HG03108 (cell line): ENCODE results near the gene NANS.
"Not testable (repeated sequence)": the region's sequence is repeated elsewhere in the genome, so short reads cannot be mapped to it uniquely, and the experiment has no call there.

Experiments used
- ATAC-seq: cut with Tn5 transposase; IDR thresholded peaks from one replicate; pipeline ENCODE4 v1.9.1; 2021; ENCODE audit warnings: moderate library complexity; ENCODE audit not compliant: unreplicated experiment

The NANS gene, protein sequence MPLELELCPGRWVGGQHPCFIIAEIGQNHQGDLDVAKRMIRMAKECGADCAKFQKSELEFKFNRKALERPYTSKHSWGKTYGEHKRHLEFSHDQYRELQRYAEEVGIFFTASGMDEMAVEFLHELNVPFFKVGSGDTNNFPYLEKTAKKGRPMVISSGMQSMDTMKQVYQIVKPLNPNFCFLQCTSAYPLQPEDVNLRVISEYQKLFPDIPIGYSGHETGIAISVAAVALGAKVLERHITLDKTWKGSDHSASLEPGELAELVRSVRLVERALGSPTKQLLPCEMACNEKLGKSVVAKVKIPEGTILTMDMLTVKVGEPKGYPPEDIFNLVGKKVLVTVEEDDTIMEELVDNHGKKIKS

DNA sequence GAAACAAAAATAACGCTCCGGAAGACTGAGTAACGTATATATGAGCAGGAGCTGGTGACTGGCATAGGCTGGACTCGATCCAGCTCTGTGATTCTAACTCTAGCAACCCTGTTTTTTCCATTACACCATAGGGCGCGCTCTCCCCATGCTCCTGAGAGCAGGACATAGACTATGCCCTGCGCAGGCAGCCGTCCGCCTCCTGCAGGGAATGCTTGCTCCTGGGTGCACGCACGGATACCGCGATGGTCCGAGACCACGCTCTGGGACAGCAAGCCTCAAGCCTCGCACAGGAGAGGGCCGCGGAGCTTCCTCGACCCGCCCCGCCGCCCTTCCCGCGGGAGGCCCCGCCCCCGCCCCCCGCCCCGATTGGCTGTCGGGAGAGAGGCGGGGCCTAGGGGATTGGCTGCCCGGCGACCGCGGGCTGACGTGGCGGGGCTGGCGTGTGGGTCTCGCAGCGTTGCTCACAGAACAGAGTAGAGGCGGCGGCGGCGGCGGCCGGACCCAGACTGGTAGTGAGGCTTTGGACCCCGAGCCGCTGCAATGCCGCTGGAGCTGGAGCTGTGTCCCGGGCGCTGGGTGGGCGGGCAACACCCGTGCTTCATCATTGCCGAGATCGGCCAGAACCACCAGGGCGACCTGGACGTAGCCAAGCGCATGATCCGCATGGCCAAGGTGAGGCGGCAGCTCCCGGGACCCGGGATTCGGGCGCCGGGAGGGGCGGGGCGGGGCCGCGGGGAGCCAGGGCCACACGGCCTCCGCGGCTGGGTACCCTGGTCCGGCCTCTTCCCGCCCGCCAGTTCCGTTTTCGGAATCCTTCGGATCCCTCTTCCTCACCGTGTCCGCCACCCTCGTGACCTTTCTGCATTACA is at the start of gene NANS:
Gene NANS, plus strand, starts transcription at position 464 of the 869 bp plus-strand sequence. Its CDS starts 77 bp downstream, at position 541.
- ATAC-seq = peak; percentile 92

DNA sequence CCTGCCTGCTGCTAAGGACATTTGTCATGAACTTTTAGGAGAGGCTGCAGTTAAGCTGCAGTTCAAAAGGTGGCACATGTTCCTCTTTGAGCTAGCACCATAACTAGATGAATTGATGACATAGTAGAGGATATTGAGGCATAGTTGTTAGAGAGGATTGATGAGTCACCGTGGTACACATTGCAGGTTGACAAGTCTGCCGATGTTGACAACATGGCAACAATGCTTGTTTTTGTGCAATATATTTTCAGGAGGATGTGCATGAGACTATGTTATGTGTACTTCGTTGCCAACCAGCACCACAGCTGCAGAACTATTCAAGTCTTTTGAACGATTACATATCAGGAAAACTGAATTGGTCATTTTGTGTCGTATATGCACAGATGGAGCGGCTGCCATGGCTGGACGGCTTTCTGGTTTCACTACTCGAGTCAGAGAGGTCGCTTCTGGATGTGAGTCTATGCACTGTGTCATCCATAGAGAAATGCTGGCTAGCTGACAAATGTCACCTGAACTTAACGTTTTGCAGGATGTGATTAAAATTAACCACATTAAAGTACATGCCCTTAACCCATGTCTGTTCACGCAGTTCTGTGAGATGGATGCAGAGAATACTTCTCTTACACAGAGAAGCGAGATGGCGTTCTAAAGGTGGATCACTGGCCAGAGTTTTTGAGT is 49.1 kb upstream of the NANS start:
- ATAC-seq = no peak

DNA sequence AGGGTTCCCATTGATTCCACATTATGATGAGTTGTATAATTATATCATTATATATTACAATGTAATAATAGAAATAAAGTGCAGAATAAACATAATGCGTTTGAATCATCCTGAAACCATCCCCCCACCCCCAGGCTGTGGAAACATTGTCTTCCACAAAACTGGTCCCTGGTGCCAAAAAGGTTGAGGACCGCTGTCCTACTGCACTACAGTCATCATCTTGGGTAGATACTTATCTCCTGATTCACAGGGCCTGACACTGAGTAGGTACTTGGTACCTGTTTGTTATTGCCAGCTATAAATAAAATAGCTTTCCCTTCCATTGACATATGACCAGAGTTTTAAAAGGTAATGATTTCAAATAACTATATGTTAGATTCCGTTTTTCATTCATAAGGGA is 47.8 kb upstream of the NANS start:
- no peak for ATAC-seq

DNA sequence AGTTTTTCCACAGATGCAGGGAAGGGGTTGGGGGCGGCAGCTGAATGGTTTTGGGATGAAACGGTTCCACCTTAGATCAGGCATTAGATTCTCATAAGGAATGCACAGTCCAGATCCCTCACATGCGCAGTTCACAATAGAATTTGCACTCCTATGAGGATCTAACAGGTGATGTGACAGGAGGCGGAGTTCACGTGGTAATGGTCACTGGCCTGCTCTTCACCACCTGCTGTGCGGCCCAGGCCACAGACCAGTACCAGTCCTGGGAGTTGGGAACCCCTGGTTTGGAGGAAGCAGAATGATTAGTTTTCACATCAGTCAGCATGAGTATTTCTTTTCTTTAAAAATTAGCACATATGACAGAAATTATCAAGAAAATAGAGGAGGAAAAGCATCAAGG is 47.1 kb upstream of the NANS start:
- no peak for ATAC-seq

DNA sequence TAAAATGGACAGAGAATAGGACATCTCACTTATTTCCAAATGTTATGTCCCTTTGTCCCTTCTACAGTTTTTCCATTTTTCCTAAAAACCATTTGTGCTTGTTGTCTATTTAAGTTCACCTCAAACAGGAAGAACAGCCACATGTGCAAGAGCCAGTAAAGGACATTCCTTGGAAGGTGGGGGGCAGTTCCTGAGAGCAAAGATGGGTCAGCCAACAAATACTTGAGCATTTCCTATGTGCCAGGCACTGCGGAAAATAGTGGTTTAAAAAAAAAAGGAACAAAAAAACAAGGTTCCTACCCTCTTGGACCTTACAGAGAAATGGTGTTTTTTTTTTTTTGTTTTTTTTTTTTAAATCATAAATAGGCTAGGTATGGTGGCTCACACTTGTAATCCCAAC is 46.6 kb upstream of the NANS start:
- ATAC-seq = no peak

DNA sequence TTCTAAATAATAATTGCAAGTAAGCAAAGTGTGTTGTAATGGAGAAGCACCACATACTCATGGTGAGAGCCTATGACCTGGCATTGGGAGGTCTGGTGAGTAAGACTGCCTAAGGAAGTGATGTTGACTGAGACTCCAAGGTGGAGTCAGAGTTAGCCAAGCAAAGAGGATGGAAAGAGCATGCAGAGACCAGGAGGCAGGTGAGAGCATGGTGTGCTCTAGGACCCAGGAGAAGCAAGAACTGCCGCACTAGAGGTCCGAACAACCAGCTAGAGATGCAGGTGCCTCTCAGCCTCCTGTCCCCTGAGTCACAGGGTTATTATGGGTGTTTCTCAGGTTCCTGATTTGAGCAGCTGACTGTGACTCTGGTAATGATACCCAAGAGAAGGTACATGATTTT is 46.1 kb upstream of the NANS start:
- peak; percentile 85 for ATAC-seq

DNA sequence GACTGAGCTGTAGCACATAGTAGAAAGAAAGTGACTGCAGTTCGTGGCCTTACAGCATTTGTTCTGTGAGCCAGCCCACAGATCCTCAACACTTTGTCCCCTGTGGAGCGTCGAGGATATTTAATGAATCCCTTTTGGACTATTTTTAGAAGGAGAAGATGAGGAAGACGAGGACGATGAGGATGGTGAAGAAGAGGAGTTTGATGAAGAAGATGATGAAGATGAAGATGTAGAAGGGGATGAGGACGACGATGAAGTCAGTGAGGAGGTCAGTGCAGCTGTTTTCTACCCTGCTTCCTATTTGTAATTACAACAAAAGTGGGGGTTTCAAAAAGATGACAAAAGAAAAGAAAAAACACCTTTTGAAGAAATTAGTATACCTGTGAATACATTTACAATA is 45.4 kb upstream of the NANS start:
- no peak for ATAC-seq

DNA sequence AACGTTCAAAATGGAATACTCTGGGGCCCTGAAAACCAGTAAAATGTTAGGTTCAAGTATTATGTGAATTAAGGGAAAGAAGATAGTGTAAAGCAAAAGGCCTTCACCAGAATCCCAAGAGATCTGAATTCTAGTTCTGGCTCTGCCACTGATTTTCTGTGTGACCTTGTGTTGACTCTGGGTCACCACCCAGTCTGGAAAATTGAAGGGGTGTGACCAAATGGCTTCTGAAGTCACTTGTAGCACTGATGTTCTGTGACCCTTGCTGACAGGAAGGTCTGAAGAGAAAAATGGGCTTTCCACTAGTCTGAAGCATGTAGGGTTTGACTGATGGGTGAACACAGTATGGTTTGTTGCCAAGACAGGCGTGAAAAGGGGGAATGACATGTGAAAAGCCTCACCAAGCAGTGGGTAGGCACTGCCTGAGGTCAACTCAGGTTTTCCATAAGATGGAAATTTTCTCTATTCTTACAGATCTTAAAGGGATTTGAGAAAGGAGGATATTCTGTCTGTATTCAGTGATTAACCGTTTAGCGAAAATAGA is 40.3 kb upstream of the NANS start:
- no peak for ATAC-seq

DNA sequence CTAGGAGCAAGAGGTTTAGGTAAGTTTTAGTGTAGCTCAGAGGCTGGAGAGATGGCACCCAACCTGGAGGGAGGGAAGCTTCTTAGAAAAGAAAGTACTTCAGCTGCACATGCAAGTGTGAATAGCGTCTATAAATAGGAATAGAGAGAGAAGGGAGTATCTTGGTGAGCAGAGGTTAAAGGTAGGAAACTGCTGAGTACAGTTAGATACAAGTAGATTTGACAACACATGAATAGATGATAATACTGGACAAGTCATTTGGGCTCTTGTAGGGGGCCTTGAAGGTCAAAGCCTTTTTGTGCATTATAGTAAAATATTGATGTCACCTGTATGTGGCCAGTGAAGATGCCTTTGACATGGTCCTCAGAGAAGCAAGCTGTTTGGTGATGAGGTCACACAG is 39.2 kb upstream of the NANS start:
- no peak for ATAC-seq

DNA sequence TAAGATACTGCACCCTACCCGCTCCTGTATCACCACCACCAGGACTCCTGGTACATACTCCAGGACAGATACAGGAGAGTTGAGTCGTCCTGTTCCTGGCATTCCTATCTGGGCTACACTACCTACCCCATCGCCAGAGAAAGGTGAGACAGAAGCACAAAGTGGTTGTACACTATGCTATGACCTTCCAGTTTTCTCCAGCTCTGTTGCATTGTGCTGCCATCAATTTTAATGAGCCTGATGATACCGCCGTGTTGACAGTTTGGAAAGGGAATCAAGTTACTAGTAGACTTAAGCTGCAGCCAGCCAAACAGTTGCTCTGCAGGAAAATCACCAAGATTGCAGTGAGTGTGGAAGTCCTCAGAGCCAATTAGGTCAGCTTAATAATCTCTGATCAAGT is 38.2 kb upstream of the NANS start:
- ATAC-seq = no peak

DNA sequence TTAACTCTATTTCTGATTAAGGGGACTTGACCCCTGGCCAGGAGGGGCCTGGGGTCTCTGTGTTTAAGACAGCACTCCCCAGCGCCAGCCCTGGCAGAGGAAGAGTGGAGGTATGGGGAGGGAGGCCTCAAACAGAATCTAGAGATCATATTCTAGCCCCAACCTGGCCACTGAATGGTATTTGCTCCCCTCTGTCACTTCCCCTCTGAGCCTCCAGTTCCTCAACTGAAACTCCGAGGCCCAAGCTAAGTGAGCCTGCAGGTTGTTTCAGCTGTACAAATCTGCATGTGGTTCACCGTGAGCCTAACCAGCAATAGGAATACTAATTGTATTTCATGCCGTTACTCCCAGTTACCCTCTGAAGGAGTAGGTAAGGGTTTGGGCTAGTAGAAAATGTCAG is 37.4 kb upstream of the NANS start:
- ATAC-seq = no peak

DNA sequence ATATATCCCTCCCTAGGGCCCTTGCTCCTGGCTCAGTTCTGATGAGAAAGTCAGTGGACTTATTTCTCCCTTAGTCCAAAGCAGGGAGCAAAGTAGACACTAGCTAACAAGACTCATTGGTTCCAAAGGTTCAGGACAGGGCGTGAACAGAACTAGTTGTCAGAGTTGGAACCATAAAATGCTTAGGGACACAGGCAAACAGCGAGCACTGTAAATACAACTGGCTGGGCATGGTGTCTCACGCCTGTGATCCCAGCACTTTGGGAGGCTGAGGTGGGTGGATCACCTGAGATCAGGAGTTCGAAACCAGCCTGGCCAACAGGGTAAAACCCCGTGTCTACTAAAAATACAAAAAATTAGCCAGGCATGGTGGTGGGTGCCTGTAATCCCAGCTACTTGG is 36.7 kb upstream of the NANS start:
- ATAC-seq = not testable (repeated sequence)

DNA sequence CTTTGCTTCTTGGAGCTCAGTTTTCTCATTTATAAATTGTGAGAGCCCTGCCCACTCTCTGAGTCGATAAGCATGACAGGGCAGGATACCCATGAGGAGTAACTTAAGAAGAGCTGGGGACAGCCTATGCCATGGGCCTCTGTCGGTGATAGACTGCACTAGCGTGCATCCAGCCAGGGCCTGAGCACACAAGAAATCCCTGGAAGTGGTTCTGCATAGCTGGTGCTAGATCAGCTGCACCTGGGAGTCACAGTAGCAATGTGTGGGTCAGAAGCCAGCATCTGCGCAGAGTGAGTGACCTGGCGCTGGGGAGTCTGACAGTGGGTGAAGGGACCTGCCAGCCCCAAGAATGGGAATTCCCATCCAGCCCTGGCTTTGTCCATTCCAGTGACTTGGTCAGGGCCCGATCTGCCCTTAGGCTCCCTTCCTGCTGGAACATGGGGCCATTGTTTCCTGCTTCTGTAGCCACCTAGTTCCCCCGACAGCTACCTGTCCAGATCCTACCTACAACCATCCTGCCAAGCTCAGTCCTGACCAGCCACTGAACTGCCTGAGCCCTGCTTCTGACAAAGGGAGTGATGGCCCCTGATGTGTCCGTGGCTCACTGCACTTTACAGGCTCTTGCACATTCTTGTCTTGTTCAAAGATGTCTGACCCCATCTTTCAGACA is 35.9 kb upstream of the NANS start:
- ATAC-seq = no peak

DNA sequence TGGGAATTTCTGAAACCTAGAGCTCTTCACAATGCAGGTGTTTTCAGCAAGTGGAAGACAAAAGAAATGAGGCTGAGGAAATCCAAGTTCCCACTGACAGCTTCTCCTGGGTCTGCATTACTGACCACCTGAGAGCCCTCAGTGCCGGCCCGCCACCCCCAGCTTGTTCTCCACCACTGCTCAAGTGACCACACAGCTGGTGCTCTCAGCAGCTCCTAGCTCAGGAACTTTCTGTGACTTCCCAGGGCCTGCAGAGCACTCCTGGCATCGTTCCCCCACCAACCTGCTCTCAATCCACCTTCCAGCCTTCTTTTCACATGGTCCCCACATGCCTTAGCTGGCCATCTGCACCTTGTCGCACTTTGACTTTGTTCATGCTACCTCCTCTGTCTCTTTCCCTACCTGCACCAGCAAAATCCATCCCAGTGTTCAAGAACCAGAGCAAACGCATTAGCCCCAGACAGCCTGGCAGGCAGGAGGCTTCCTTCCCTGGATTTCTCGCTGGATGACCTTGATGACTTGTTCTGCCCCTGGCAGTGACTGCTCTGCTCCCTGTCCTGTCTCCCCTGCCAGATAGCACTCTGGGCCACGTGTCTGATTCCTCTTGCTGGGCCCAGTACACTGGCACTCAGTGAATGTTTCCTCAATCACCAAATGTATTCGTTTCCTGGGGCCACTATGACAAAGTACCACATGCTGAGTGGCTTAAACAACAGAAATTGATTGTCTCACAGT is 35.1 kb upstream of the NANS start:
- no peak for ATAC-seq

DNA sequence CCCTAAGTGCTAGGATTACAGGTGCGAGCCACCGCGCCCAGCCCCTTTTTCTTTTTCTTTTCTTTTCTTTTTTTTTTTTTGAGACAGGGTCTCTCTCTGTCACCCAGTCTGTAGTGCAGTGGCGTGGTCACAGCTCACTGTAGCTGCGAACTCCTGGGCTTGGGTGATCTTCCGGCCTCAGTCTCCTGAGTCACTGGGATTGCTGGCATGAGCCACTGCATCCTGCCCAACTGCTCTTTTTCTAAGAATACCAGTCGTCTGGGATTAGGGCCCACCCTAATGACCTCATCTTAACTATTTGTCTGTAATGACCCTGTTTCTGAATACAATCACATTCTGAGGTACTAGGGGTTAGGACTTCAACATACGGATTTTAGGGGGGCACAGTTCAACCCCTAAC is 34.1 kb upstream of the NANS start:
- no peak for ATAC-seq

DNA sequence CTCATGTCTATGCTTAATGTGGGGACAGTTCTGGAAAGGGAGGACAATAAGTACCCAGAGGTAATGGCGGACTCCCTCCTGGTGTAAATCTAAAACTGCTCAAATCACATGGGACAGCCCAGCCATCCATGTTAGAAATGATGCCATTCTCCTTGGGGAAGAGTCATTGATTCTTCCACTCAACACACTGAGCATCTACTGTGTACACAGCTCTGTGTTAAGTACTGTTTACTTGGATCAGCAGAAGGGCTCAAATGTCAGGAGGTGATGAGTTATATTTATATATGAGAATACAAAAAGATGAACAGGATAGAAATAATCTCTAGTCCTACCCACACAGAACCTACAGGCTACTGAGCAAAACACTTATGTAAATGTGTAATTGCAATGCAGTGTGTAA is 31.8 kb upstream of the NANS start:
- ATAC-seq = no peak

DNA sequence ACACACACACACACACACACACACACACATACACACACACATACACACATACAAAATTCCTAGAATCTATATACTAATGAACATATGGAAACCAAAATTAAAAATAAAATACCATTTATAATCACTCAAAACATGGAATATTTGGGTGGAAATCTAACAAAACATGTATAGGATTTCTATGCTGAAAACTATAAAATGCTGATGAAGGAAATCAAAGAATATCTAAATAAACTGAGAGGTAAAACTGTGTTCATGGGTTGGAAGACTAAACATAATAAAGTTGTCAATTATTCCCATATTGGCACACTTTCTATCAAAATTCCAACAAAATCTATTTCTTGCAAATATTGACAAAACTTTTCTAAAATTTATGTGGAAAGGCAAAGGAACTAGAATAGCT is 25.4 kb upstream of the NANS start:
- ATAC-seq = no peak

DNA sequence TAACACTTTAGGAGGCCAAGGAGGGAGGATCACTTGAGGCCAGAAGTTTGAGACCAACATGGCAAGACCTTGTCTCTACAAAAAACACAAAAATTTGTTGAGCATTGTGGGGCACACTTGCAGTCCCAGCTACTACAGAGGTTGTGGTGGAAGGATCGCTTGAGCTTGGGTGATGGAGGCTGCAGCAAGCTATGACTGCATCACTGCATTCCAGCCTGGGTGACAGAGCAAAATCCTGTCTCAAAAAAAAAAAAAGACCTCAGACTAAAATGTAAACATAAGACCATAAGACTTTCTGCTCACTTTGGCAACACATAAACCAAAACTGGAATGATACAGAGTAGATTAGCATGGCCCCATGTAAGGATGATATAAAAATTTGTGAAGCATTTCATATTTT is 24.6 kb upstream of the NANS start:
- no peak for ATAC-seq

DNA sequence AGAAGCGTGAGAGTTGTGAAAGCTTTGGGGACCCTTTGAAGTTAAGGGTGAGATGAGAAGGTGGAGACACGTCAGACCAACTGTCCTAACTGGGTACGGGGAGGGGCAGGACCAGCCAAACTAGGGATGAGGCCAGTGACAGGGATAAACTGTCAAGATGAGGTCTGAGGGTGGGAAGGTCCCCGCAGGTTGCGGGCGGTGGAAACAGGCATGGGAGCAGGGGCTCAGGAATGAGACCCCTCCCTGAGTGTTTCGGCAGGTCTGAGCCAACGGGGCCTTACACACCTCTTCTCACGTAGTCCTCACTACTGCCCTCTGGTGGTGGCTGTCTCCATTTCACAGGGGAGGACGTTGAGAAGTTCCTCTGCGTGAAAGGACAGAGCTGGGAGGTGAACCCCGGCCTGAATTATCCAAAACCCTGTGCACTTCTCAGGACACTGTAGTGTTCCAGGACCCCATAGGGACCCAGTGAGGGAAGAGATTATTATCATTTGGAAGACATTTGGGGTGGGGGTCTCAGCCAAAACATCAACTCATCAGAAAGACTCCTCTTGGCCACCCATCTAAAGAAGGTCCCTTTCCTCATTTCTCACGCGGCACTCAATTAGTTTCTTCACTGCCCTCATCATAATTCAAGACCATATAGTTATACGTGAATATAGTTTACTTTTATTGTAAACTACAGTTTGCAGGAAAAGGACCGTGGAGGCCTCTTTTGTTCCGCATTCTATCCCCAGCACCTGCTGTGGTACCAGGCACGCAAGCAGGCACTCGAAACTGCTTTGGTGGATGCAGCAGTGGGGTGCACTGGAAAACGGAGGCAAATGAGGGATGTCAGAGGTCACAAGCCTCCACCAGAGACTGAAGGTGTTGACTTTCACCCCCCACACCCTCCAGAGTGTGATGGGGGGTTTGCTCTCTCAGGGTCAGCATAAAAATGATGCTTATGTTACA is 21.7 kb upstream of the NANS start:
- ATAC-seq = peak; percentile 43
